GM12878 (cell line): ENCODE measurements around the gene ROR2. TPM values are rescaled to one million over a fixed set of nuclear protein-coding genes. Genes with fewer than 3 reads are reported as not detected.

Experiments
- ATAC-seq: fragments of 200-7000 bp; cut with Tn5 transposase; 3 replicates; pipeline ENCODE4 v1.9.1; 2020; ENCODE audit warnings: mild to moderate bottlenecking, moderate library complexity
- BruUV-seq: library from RNA; stranded (reverse); fragments of 400-500 nt; replicated peaks from 2 replicates; lab custom pipeline; 2021; lab: Mats Ljungman, UMichigan
- CTCF ChIA-PET: fragments of 300-600 bp; sonication (Branson Sonifier 250); formaldehyde crosslinking; extraction: SDS; loops from one replicate; lab custom pipeline; 2021; ENCODE audit warnings: inconsistent platforms; lab: Yijun Ruan, JAX
- POLR2A ChIA-PET: fragments of 350-600 bp; formaldehyde crosslinking; extraction: SDS; loops from one replicate; lab custom pipeline; 2021; ENCODE audit warnings: inconsistent platforms; lab: Charles Lee
- RAD21 ChIA-PET: fragments of 300-600 bp; sonication (Branson Sonifier 250); formaldehyde crosslinking; loops from one replicate; lab custom pipeline; 2023; ENCODE audit warnings: antibody characterized with exemption; ENCODE audit not compliant: unreplicated experiment; lab: Charles Lee
- SMC1A ChIA-PET: fragments of 300-600 bp; sonication (Branson Sonifier 250); formaldehyde crosslinking; loops from one replicate; lab custom pipeline; 2023; ENCODE audit not compliant: unreplicated experiment, uncharacterized antibody; lab: Charles Lee
- DNase-seq: peaks from one replicate; pipeline ENCODE4 v3.0.0-alpha.2; 2011; ENCODE audit warnings: low read depth, low spot score
- FAIRE-seq: peaks from 3 replicates; lab custom pipeline; 2011; peaks lifted over from hg19 to GRCh38; lab: Jason Lieb, UNC
- H2AFZ ChIP-seq: 2 replicates; pipeline ENCODE4 v1.6.0; 2011; ENCODE audit warnings: low read depth, low read length, control low read depth; ENCODE audit not compliant: control insufficient read depth
- H3K27ac ChIP-seq: 2 replicates; pipeline ENCODE4 v1.5.1; 2011; ENCODE audit warnings: control low read depth; ENCODE audit not compliant: control insufficient read depth, insufficient read depth
- H3K27me3 ChIP-seq, 2 experiments: replicated peaks in 1 of 2; 2 replicates each; pipeline versions ENCODE4 v1.6.0 to v1.6.1; 2011; ENCODE audit warnings: low read length in 1 of 2; ENCODE audit not compliant: control insufficient read depth in 2 of 2, insufficient read depth in 2 of 2
- H3K36me3 ChIP-seq, 2 experiments: 2 replicates each; pipeline ENCODE4 v1.5.1; 2011; ENCODE audit warnings: low read length in 1 of 2; ENCODE audit not compliant: control insufficient read depth in 2 of 2, insufficient read depth in 2 of 2
- H3K4me1 ChIP-seq: 2 replicates; pipeline ENCODE4 v1.6.1; 2011; ENCODE audit warnings: mild to moderate bottlenecking, low read length, moderate library complexity, mixed read lengths; ENCODE audit not compliant: control insufficient read depth, insufficient read depth
- H3K4me2 ChIP-seq: 2 replicates; pipeline ENCODE4 v1.6.0; 2011; ENCODE audit warnings: control low read depth; ENCODE audit not compliant: control insufficient read depth, insufficient read depth
- H3K4me3 ChIP-seq: fragments of 200-600 bp; sonication (generic); 2 replicates; pipeline ENCODE4 v1.5.1; 2016
- H3K79me2 ChIP-seq: 2 replicates; pipeline ENCODE4 v1.6.0; 2011; ENCODE audit warnings: low read length; ENCODE audit not compliant: control insufficient read depth, insufficient read depth
- H3K9ac ChIP-seq: 2 replicates; pipeline ENCODE4 v1.8.0; 2011; ENCODE audit warnings: low read length, control low read depth, mixed read lengths; ENCODE audit not compliant: control insufficient read depth, insufficient read depth
- H3K9me3 ChIP-seq: replicated peaks from 3 replicates; pipeline ENCODE4 v1.5.1; 2011; ENCODE audit warnings: mild to moderate bottlenecking, low read length; ENCODE audit not compliant: control insufficient read depth, insufficient read depth
- H4K20me1 ChIP-seq: 2 replicates; pipeline ENCODE4 v1.6.0; 2011; ENCODE audit not compliant: control insufficient read depth, insufficient read depth
- EP300 ChIP-seq, 2 experiments: fragments of 150-350 bp in 1 of 2; IDR thresholded peaks; 2 replicates each; pipeline ENCODE4 v1.6.1; 2011 to 2012; ENCODE audit warnings: low read depth in 2 of 2, low read length in 2 of 2, borderline replicate concordance in 1 of 2, improper control_type of control experiment in 1 of 2, inconsistent platforms in 1 of 2; ENCODE audit not compliant: control insufficient read depth in 1 of 2
- EZH2 ChIP-seq: IDR thresholded peaks from 2 replicates; pipeline ENCODE4 v1.6.1; 2012; ENCODE audit warnings: low read depth, mild to moderate bottlenecking, control low read depth, inconsistent platforms, low read length, borderline replicate concordance; ENCODE audit not compliant: control insufficient read depth
- FOXM1 ChIP-seq: IDR thresholded peaks from 2 replicates; pipeline ENCODE4 v1.6.1; 2012; ENCODE audit warnings: low read depth, mild to moderate bottlenecking, inconsistent platforms, low read length, moderate library complexity
- IRF3 ChIP-seq: fragments of 450-650 bp; IDR thresholded peaks from 2 replicates; pipeline ENCODE4 v1.6.1; 2014; ENCODE audit warnings: mild to moderate bottlenecking
- IRF5 ChIP-seq: fragments of 450-650 bp; IDR thresholded peaks from 2 replicates; pipeline ENCODE4 v1.6.1; 2017; ENCODE audit warnings: borderline replicate concordance
- NFXL1 ChIP-seq: fragments of 450-650 bp; IDR thresholded peaks from 2 replicates; pipeline ENCODE4 v1.6.1; 2017; ENCODE audit warnings: antibody characterized with exemption, mild to moderate bottlenecking, borderline replicate concordance
- NFYB ChIP-seq: IDR thresholded peaks from 2 replicates; pipeline ENCODE4 v1.6.1; 2011; ENCODE audit warnings: low read depth, mild to moderate bottlenecking, low read length, improper control_type of control experiment, moderate library complexity; ENCODE audit not compliant: insufficient read depth
- NR2C2 ChIP-seq: IDR thresholded peaks from 2 replicates; pipeline ENCODE4 v1.6.1; 2011; ENCODE audit warnings: borderline replicate concordance, low read depth; ENCODE audit not compliant: control insufficient read depth, insufficient read length
- NRF1 ChIP-seq: conservative IDR thresholded peaks from 2 replicates; pipeline ENCODE4 v1.6.1; 2011; ENCODE audit warnings: mild to moderate bottlenecking, low read depth, low read length, improper control_type of control experiment
- PKNOX1 ChIP-seq: fragments of 450-650 bp; IDR thresholded peaks from 2 replicates; pipeline ENCODE4 v1.6.1; 2016; ENCODE audit warnings: mild to moderate bottlenecking
- RCOR1 ChIP-seq: conservative IDR thresholded peaks from 2 replicates; pipeline ENCODE4 v1.6.1; 2012; ENCODE audit warnings: low read depth, low read length, improper control_type of control experiment
- STAT1 ChIP-seq: fragments of 450-650 bp; conservative IDR thresholded peaks from 2 replicates; pipeline ENCODE4 v1.6.1; 2014; ENCODE audit warnings: antibody characterized with exemption, mild to moderate bottlenecking
- STAT3 ChIP-seq: IDR thresholded peaks from 2 replicates; pipeline ENCODE4 v1.6.1; 2011; ENCODE audit warnings: low read depth, low read length, improper control_type of control experiment
- TBL1XR1 ChIP-seq: IDR thresholded peaks from 2 replicates; pipeline ENCODE4 v1.6.1; 2012; ENCODE audit warnings: low read depth, low read length, improper control_type of control experiment
- ZNF24 ChIP-seq: fragments of 450-650 bp; IDR thresholded peaks from 2 replicates; pipeline ENCODE4 v1.6.1; 2017; ENCODE audit warnings: antibody characterized with exemption, mild to moderate bottlenecking
- WGBS: methylation state at CpG from one replicate; pipeline ENCODE4 v1.1.6; 2016; ENCODE audit warnings: low lambda C conversion rate; ENCODE audit not compliant: insufficient replicate concordance, insufficient coverage; ENCODE audit errors: missing lambda C conversion rate; 5-methylcytosine and 5-hydroxymethylcytosine counted together
- in situ Hi-C: fragments of 300-500 bp; cut with MboI; formaldehyde crosslinking; loops from 9 replicates; pipeline ENCODE4 v1.14.3; 2018; ENCODE audit warnings: mixed read lengths
- intact Hi-C: fragments of 100-400 bp; cut with micrococcal nuclease; formaldehyde crosslinking; loops from one replicate; pipeline ENCODE4 v1.14.2; 2022; ENCODE audit not compliant: unreplicated experiment
- polyA plus RNA-seq, 11 experiments: library from polyadenylated mRNA; depleted of rRNA in 4 of 11; unstranded in 6 of 11; stranded (reverse) in 5 of 11; fragments of >200 nt; fragmentation: Nextera tagmentation in 4 of 11; fragmentation: Illumina TruSeq in 1 of 11; extraction: Ambion mirVana in 4 of 11; extraction: Trizol in 1 of 11; gene quantifications; 1 replicate in 1 of 11; 2 replicates in 10 of 11; pipeline versions ENCODE4 v1.2.1 to v1.2.3, GENCODE V29; 2011 to 2016; ENCODE audit warnings: inconsistent platforms in 2 of 11, missing spikeins in 2 of 11, low read depth in 1 of 11
- total RNA-seq, 4 experiments: library from RNA; depleted of rRNA in 3 of 4; stranded (reverse); fragments of >200 nt in 3 of 4; fragmentation: Illumina TruSeq in 1 of 4; extraction: Trizol in 1 of 4; gene quantifications; 2 replicates each; pipeline versions ENCODE4 v1.2.1 to v1.2.3, GENCODE V29; 2013 to 2021

ROR2 gene
- total and polyA plus RNA-seq, 10 of the 15 experiments (the other 5 are each of a cell fraction or from before 2014, with no cell fraction given) = 0.03 to 0.05 TPM; not detected in 8

GRCh38 chr9:91914404-91914803 is 35.6 kb downstream of the ROR2 start:
- no peak for FAIRE-seq
- no peak overlapping the region for H3K9ac ChIP-seq
- no peaks in the 10 kb centered on the region; the same call in 2 of the 3 replicates for H3K9me3 ChIP-seq
- H3K27ac ChIP-seq = no peak overlapping the region
- H3K4me1 ChIP-seq = no peaks in the 10 kb centered on the region
- WGBS = 64% methylated on average over 10 of the region's 10 CpGs
- ChIA-PET RAD21 (no interaction called here), SMC1A (no interaction called here), CTCF (no interaction called here), POLR2A (no interaction called here)
- peak; percentile 84 for TF ChIP-seq NFYB
- TF ChIP-seq PKNOX1 = 0 out of 2 replicates have a peak, but pooled peaks have one; percentile 13
- no peak for TF ChIP-seq EZH2
- no peak for DNase-seq
- no peak overlapping the region for H2AFZ ChIP-seq
- BruUV-seq = no TSS peak
- no peaks in the 10 kb centered on the region for H3K79me2 ChIP-seq
- no peaks in the 10 kb centered on the region for H3K36me3 ChIP-seq
- H3K4me2 ChIP-seq = no peak overlapping the region
- intact Hi-C loops (no loop called here), in situ Hi-C loops (no loop called here)
- H3K4me3 ChIP-seq = no peak overlapping the region
- no peaks in the 10 kb centered on the region for H3K27me3 ChIP-seq
- no peaks in the 10 kb centered on the region for H4K20me1 ChIP-seq
- ATAC-seq = no peak

- Histone ChIP-seq H3K36me3 (no peaks in the 10 kb centered on the region), H2AFZ (no peak overlapping the region), H3K4me2 (no peak overlapping the region), H3K4me1 (no peaks in the 10 kb centered on the region), H3K79me2 (no peaks in the 10 kb centered on the region), H3K4me3 (no peak overlapping the region), H3K9me3 (no peaks in the 10 kb centered on the region; the same call in 2 of the 3 replicates), H3K27me3 (no peaks in the 10 kb centered on the region), H4K20me1 (no peaks in the 10 kb centered on the region), H3K27ac (no peak overlapping the region), H3K9ac (no peak overlapping the region)
- CTCF ChIA-PET = no interaction called here
- SMC1A ChIA-PET = no interaction called here
- RAD21 ChIA-PET = no interaction called here
- no peak for DNase-seq
- FAIRE-seq = no peak
- no TSS peak for BruUV-seq
- intact Hi-C loops (no loop called here), in situ Hi-C loops (no loop called here)
- WGBS = 39% methylated on average over 8 of the region's 8 CpGs
- POLR2A ChIA-PET = no interaction called here
- no peak for ATAC-seq
- no peak for TF ChIP-seq IRF3
- no peak for TF ChIP-seq FOXM1
- no peak for TF ChIP-seq ZNF24
- no peak for TF ChIP-seq TBL1XR1
- TF ChIP-seq STAT1 = no peak
- TF ChIP-seq IRF5 = no peak
- TF ChIP-seq NRF1 = no peak
- TF ChIP-seq EZH2 = no peak
- no peak for TF ChIP-seq NR2C2
- no peak for TF ChIP-seq STAT3
- TF ChIP-seq RCOR1 = no peak
- no peak for TF ChIP-seq EP300 (IDR thresholded peaks at IDR 0.05; ENCODE audit: borderline replicate concordance in 1 of 2, control insufficient read depth in 1 of 2, low read depth in 2 of 2, low read length in 2 of 2)
- TF ChIP-seq NFXL1 = no peak
Measured at GRCh38 chr9:91913986-91914385, 36.0 kb downstream of the ROR2 start.
